ENCODE measurements around the gene PRUNE2.

PRUNE2 gene

GRCh38 chr9:76887951-76888350 is 18.0 kb downstream of the PRUNE2 start:
- ATAC-seq (ENCODE audit: low read depth): no peak
- H3K27ac ChIP-seq (ENCODE audit: poor library complexity, severe bottlenecking): no peak overlapping the region
- no peaks in the 10 kb centered on the region for H3K4me1 ChIP-seq (ENCODE audit: insufficient read depth, poor library complexity, severe bottlenecking)
- no peaks in the 10 kb centered on the region for H3K27me3 ChIP-seq (ENCODE audit: insufficient read depth, poor library complexity, severe bottlenecking)
- TF ChIP-seq CTCF (IDR thresholded peaks at IDR 0.05; ENCODE audit: poor library complexity, severe bottlenecking): no peak
- no peak overlapping the region for H3K4me3 ChIP-seq (ENCODE audit: severe bottlenecking)
- DNase-seq (ENCODE audit: low spot score): no peak
- no peaks in the 10 kb centered on the region for H3K36me3 ChIP-seq (ENCODE audit: low read depth)
- H3K9me3 ChIP-seq (ENCODE audit: severe bottlenecking): no peaks in the 10 kb centered on the region

- TF ChIP-seq CTCF (IDR thresholded peaks at IDR 0.05; ENCODE audit: poor library complexity, severe bottlenecking): no peak
- DNase-seq (ENCODE audit: low spot score) (no peak), ATAC-seq (ENCODE audit: low read depth) (no peak)
- Histone ChIP-seq H3K36me3 (ENCODE audit: low read depth) (no peaks in the 10 kb centered on the region), H3K27me3 (ENCODE audit: insufficient read depth, poor library complexity, severe bottlenecking) (no peaks in the 10 kb centered on the region), H3K4me3 (ENCODE audit: severe bottlenecking) (no peak overlapping the region), H3K27ac (ENCODE audit: poor library complexity, severe bottlenecking) (no peak overlapping the region), H3K9me3 (ENCODE audit: severe bottlenecking) (no peaks in the 10 kb centered on the region), H3K4me1 (ENCODE audit: insufficient read depth, poor library complexity, severe bottlenecking) (no peaks in the 10 kb centered on the region)
Measured at GRCh38 chr9:76887003-76887821, 18.7 kb downstream of the PRUNE2 start.

DNA sequence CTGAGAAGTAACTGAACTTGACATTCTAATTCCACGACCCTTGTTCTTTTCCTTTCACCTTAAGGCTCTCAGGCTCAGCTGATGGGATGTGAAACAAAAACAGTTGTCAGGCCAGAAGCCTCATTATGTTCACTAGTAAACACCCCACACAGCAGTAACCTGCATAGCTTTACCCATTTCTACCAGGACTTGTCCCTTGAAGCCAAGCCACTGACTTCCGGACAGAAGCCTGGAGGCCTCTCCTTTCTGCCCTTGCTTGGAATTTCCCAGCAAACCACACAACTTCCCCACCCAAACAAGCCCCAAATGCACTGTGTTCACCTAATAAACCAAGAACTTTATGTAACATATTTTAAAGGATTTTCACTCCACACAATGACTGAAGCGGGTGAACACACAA is 19.6 kb downstream of the PRUNE2 start:
- Histone ChIP-seq H3K36me3 (ENCODE audit: low read depth) (no peaks in the 10 kb centered on the region), H3K27ac (ENCODE audit: poor library complexity, severe bottlenecking) (no peak overlapping the region), H3K4me3 (ENCODE audit: severe bottlenecking) (no peak overlapping the region), H3K4me1 (ENCODE audit: insufficient read depth, poor library complexity, severe bottlenecking) (no peaks in the 10 kb centered on the region), H3K27me3 (ENCODE audit: insufficient read depth, poor library complexity, severe bottlenecking) (no peaks in the 10 kb centered on the region), H3K9me3 (ENCODE audit: severe bottlenecking) (no peaks in the 10 kb centered on the region)
- no peak for TF ChIP-seq CTCF (IDR thresholded peaks at IDR 0.05; ENCODE audit: poor library complexity, severe bottlenecking)
- ATAC-seq (ENCODE audit: low read depth): no peak
- no peak for DNase-seq (ENCODE audit: low spot score)

GRCh38 chr9:76884823-76885222 is 21.1 kb downstream of the PRUNE2 start:
- Histone ChIP-seq H3K27me3 (ENCODE audit: insufficient read depth, poor library complexity, severe bottlenecking) (no peaks in the 10 kb centered on the region), H3K36me3 (ENCODE audit: low read depth) (no peaks in the 10 kb centered on the region), H3K4me1 (ENCODE audit: insufficient read depth, poor library complexity, severe bottlenecking) (no peaks in the 10 kb centered on the region), H3K4me3 (ENCODE audit: severe bottlenecking) (no peak overlapping the region), H3K9me3 (ENCODE audit: severe bottlenecking) (no peaks in the 10 kb centered on the region), H3K27ac (ENCODE audit: poor library complexity, severe bottlenecking) (no peak overlapping the region)
- no peak for TF ChIP-seq CTCF (IDR thresholded peaks at IDR 0.05; ENCODE audit: poor library complexity, severe bottlenecking)
- DNase-seq (ENCODE audit: low spot score): no peak
- ATAC-seq (ENCODE audit: low read depth): no peak

DNA sequence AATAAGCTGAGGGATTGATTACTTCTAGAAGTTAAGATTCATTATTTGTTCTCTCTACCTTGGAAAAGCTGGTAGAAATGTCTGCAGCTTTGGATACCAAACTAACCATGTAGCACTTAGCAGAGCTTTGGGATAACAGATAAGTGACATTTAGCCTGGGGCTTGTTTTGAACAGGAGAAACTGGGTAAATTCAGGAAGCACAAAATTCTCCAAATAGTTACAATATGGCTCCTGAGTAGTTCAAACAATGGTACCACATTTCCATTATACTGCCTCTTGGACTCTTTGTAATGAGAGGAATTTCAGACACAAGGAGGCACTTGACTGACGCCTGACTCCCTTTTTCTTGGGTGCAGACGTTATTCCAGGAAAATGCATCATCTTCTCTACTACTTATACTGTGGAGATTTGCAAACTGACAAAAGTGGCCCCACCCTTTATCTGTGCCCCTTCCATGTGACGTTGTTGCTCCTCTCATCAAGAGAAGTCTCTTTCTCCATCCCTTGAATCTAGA is 22.5 kb downstream of the PRUNE2 start:
- Histone ChIP-seq H3K27ac (ENCODE audit: poor library complexity, severe bottlenecking) (no peak overlapping the region), H3K36me3 (ENCODE audit: low read depth) (no peaks in the 10 kb centered on the region), H3K4me3 (ENCODE audit: severe bottlenecking) (no peak overlapping the region), H3K27me3 (ENCODE audit: insufficient read depth, poor library complexity, severe bottlenecking) (no peaks in the 10 kb centered on the region), H3K4me1 (ENCODE audit: insufficient read depth, poor library complexity, severe bottlenecking) (no peaks in the 10 kb centered on the region), H3K9me3 (ENCODE audit: severe bottlenecking) (no peaks in the 10 kb centered on the region)
- TF ChIP-seq CTCF (IDR thresholded peaks at IDR 0.05; ENCODE audit: poor library complexity, severe bottlenecking): no peak
- ATAC-seq (ENCODE audit: low read depth): no peak
- no peak for DNase-seq (ENCODE audit: low spot score)

Measured in RWPE2 (cell line).